Uterus (tissue), 2 donors: ENCODE measurements around the gene SNRPD3.
"Not testable (repeated sequence)": the region's sequence is repeated elsewhere in the genome, so short reads cannot be mapped to it uniquely, and the experiment has no call there.

ENCODE experiments used
- CTCF ChIP-seq, 4 experiments: fragments of 200-600 bp in 2 of 4; fragments of 450-650 bp in 2 of 4; sonication (generic) in 2 of 4; IDR thresholded peaks; one replicate each; pipeline ENCODE4 v1.5.1; 2016 to 2019; ENCODE audit warnings: antibody characterized with exemption in 4 of 4, mild to moderate bottlenecking in 2 of 4, moderate library complexity in 1 of 4
- POLR2A ChIP-seq, 2 donors: fragments of 450-650 bp; IDR thresholded peaks; one replicate each; pipeline ENCODE4 v1.6.1; 2016; ENCODE audit warnings: antibody characterized with exemption in 2 of 2, mild to moderate bottlenecking in 1 of 2, moderate library complexity in 1 of 2

GRCh38 chr22:24614794-24615193 is 59.0 kb downstream of the SNRPD3 start:
- not testable (repeated sequence) for TF ChIP-seq CTCF, POLR2A (IDR thresholded peaks at IDR 0.05)
